Stimulated activated naive CD8-positive, alpha-beta T cell treated with anti-CD3 and anti-CD28 coated beads, Interleukin-15, Interleukin-2, amounts not matched to agents 100 U/mL and 50 U/mL, for 24 hours (primary cell): ENCODE measurements around the gene SMARCD3.

Experiments
- ATAC-seq: fragments of 150-1000 bp; cut with Tn5 transposase; one replicate; pipeline ENCODE4 v1.10.0; 2021
- DNase-seq: peaks from one replicate; pipeline ENCODE4 v3.0.0; 2021

Gene SMARCD3

DNA sequence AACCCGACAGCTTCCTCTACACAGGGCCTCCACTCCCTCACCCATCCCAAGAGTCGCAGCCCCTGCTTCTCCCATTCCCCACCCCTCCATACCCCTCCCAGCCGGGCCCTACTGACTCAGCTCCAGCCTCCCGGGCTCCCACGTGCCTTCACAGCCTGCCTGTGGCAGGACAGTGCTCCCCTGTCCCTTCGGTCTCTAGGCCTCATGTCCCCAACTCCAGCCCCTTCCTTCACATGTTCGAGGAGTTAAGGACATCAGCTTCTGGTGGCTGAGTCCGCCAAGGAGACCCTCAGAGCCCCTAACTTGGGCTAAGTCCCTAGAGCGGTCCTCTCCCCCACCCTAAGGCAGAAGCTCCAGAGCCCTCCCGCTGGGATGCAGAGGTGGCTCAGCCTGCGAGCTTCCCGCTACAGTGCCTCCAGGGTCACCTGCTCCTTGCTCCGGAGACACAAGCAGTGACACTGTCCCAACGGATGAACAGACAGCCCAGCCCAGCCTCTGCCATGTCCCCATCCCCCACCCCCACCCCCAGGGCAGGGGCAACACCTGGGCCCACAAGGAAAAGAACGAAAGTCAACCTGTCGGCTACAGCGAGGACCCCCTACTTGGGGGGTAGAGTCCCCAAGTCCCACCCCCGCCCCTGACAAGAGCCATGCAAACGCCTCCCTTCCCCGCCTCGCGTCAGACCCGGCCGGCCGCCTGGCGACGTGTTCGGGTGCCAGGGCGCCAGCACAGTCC is 716 bp downstream of the SMARCD3 start:
- ATAC-seq (no peak), DNase-seq (no peak)

DNA sequence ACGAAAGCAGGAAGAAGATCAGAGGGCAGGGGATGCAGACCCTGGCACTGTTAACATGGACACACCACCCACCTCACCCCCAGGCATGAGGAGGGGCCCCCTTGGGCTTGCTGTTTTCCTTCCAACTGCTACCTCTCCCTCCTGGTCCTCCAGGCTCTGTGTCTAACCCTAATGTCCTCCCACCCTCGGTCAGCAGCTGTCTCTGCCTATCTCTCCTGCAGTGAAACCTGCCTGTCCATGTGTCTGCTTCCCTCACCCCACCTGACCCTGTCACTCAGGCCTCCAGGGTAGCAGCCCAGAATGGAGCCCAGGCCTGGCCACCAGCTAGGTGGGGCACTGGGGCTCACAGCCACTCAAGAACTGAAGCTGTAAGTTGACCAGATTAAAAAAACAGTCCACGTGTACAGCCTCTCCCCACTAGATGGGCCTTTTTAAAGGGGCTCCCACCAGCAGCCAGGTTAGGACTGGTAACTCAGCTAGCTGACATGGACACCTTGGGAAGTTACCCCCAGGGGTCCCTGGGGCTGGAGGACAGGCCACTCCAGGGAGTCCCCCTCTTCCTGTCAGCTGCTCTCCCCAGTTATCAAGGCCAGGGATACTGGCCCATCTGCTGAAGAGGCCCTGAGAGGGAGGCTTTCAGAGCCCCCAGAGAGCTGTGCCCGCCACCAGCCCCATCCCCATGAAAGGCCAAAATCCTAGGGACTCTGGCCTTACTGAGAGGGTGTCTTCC is 1.5 kb downstream of the SMARCD3 start:
- no peak for DNase-seq
- no peak for ATAC-seq

DNA sequence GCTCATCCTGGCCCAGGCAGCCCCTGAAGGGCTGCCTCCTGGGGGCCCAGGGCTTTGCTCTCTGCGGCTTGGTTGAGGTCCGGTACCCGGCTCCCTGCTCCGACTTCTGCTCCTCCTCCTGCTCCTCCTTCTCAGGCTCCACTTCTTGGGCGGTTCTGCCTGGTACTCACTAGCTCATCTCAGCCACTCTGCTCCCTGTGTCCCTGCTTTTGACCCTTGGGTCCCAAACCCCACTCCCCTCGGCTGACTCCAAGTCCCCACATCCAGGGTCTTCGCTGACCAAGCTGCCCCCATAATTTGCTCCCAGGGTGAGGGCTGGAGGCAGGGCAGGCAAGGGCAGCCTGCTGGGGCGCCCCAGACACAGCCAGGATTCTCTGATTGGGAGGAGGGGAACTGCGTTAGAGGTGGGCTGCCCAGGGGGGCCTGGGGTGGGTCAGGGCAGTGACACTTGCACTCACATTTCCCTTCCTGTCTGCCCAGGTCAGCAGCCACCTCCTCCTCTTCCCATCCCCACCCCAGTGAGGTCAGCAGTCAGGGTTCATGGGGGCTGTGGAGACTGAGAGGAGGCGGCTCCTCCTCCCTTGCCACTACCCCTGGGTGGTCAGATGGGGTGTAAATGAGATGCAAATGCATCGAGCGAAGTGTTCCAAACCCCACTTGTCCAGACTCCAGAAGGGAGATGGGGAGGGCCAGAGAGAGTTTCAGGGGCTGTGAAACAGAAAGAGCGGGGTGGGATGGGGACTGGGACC is 2.2 kb downstream of the SMARCD3 start:
- no peak for ATAC-seq

DNA sequence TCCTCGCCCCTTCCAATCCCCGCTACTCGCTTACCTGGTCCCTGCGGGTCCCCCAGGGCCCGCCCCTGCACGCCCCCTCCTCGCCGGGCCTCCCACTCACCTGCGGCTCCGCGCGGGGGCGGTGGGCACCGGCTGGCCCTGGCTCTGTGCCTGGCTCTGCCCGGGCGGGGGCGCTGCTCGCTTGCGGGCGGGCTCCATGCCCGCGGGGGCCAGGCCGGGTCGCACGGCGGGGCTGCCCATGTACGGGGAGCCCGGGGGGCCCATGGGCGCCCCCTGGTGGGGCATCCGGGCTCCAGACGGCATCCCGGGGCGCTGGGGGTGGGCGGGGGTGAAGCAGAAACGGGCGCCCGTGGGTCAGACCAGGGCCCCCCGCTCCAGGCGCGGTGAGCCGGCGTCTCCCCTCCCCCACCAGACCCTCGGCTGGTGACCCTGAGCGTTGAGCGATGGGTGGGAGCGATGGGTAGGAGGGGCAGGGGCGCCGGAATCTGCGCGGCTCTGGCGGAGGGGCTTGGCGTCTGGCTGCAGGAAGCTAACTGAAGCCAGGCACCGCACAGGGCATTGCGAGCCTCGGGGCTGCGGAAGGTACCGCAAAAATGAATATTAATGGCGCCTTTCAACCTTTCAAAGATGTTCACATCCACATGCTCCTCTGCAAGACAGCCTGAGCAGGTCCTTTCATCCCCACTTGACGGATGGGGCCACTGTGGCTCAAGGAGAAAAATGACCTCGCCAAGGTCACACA is 3.0 kb downstream of the SMARCD3 start:
- ATAC-seq = peak; percentile 70
- DNase-seq = peak; percentile 79

More for the DNA sequence above, 2.2 kb downstream of the SMARCD3 start:
- no peak for DNase-seq

DNA sequence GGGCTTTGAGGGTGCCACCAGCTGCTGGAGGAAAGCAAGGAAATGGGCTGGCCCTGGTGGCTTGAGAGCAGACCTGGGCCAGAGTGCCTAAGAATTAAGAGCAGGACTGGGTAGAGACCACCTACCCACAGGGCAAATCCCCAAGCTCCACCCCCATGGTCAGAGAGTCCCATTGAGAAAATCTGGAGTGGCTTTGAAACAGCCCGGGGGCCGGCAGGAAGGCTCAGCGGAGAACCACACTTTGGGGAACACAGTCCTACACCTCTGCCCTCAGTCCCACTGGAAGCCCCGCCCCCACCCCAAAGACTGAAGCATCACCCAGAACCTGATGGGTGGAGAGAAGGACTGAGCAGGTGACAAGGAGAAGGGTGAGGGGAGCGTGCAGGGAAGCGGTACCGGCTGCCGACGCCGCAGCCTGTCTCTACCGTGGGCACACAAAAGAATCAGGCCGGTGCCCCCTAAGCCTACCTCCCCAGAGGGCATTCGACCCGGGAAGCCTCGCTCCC is 3.6 kb downstream of the SMARCD3 start:
- ATAC-seq = no peak

DNA sequence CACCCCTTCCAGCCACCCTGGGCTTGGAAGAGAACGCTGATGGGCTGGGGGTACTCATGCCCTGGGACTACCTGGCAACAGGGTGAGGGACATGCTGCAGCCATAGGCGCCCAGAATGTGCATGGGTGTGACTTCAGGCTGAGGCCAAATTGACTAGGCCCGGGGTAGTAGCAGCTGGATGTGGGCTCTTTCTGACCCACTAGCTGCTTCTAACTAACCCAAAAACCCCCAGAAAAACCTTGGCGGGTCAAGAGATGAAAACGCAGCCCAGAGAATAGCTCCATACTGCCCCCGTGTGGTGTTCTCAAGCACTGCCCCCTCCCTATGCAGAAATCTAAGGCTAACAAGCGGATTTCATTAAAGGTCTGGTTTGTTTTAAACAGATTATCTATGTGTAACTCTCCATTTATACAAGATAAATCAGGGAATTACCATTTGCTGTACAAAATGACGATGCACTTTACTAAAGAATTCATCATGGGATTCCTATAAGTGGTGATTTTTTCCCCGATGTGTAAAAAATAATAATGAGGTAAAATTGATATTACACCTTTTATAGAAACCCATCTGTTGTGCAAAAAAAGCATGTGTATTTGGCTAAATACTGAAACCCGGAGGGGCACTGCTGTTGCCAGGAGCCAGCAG is 4.2 kb downstream of the SMARCD3 start:
- ATAC-seq (peak; percentile 11), DNase-seq (peak; percentile 76)

More for the DNA sequence above, 3.6 kb downstream of the SMARCD3 start:
- no peak for DNase-seq

DNA sequence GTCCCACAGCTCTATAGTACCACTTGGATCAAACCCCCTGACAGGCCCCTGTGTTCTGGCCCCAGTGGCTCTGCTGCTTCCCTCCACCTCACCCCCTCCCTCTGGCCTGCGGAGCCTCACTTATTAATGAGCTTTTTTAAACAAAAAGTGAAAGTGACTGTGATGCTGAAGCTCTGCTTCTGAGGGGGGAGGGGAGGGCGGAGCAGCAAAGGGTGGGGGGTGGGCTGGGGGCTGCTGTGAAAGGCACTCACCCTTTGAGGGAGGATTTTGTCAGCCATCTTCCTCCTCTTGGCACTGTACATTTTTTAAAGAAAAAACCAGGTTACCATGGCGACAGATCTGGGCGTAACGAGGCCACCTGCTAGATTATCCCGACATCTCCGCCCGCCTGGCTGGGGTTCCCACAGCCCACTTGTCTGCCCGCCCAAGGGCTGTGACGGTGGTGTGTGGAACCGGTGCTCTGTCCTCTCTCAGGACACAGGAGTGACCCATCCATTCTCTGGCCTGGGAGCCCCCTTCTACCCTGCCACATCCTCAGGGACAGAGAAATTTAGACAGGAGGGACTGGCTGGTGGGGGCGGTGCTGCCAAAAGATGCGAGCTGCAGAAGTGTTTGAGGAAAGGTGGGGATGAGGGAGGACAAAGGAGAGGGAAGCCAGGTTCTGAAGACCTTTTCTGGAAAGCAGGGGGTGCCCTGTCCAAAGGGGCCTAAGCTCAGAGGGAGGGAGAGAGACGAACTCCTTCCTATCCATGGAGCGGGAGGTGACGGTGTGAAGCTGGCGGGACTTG is 4.9 kb downstream of the SMARCD3 start:
- DNase-seq (no peak), ATAC-seq (peak; percentile 9)

DNA sequence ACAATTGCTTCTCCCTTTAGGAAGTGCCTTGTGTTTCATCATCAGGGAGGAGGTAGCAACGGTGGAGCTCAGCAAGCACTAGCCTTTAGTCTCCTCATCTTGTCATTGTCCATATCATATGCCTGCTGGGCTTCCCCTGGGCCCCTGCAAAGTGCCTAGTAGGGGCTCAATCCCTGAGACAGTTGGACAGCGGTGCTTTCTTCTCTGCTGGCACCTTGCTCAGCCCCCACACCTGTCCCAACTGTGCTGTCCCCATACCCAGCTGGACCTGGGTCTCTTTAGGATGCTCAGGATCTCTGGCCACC is 5.5 kb downstream of the SMARCD3 start:
- no peak for ATAC-seq

DNA sequence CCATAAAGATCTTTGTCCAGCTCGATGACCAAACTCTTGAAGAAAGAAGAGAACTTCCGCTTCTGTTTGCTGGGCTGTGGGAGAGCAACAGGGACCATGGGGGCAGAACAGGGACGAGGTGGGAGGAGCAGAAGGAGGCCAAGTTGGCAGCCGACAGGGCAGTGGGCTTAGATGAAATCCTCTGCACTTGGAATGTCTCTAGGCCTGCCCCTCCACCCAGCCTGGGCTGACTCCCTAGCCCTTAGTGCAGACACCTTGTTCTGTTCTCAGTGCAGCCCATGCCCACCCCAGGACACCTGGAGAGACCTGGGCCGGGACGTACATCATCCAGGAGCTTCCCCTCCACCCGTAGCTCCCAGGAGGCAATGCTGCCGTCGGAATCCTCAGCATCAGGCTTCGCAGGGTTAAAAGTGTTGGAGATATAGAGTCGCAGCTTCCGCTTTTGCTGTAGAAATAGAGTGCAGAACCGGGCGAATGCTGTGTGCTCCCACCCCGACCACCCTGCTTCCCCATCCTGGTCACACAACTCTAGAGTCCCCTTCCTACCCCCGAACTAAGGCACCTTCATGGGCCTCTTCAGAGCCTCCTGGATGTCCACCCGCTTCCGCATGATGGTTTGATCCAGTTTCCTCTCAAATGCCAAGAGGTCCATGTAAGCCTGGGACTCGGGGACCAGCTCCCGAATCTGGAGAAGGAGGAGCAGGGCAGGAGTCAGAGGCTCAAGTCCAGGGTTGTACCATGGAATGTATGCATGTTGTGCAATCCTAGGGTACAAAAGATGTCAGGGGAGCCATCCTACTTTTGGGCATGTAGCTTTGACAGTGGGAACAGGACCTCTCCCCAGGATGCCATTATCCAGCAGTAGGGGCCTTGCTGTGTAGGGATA is 6.1 kb downstream of the SMARCD3 start:
- ATAC-seq (no peak), DNase-seq (no peak)

More for the DNA sequence above, 5.5 kb downstream of the SMARCD3 start:
- DNase-seq = no peak

DNA sequence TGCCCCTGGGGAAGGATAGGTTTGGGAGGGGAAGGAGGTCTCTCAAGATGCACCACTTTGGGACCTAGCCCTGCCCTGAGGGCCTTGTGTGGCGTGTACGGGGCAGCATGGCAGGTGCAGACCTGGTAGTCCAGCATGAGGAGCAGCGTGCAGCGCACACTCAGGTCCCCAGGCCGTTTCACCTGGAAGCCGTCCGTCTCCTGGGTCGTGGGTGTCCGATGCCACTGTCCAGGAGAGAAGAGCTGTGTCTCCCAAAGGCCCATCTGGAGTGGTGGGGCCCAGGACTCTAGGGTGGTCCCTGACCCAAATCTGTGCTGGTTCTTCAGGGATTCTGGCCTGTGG is 6.8 kb downstream of the SMARCD3 start:
- DNase-seq = no peak
- ATAC-seq = no peak

DNA sequence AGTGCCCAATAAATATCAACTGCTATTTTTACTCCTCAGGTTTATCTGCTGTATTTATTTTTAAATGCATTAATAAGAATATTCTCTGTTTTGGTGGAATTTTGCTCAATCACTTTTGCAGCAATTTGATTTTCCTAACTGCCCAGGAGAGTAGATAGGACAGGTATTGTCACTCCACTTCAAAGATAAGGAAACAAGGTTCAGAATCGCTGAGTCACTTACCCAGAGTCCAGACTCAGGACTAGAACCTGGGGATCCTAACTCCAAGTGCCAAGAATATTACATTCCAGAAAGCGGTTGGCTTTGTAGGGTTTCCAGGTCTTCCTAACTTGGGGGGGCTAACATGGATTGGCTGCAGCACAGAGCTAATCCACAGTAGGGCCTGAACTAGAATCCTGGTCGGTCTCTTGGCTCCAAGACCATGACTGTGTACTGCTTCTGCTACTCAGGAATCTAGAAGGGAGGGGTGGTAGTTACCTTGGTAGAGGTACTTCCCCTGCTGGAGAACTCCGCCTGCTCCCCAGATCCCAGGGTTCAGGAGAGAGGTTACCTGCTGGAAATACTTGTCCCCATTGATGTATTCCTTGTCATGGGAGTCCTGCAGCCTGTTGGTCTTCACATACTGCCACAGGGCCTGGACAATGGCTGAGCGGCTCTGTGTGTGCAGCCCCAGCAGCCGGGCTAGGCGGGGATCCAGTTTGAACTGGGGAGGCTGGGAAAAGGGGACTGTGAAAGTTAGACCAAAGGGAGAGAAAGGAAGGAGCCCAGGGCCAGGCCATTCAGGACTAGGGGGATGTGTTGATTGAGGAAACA is 7.3 kb downstream of the SMARCD3 start:
- DNase-seq = no peak
- no peak for ATAC-seq

DNA sequence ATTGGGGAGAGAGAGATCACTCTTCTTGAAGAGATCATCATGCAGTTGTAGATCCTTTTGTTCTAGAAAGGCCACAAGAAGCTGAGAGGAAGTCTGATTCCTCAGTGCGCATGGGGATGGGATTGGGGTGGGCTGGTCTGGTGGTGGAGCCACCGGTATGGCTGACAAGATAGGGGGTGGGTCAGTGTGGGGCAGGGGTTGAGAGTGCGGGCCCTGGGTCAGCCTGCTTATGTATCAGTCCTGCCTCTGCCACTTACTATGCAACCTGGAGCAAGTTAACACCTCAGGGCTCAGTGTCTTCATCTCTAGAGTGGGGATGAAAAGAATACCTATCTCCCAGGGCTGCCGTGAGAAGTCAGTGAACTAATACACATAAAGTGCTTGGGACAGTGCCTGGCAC is 8.0 kb downstream of the SMARCD3 start:
- no peak for ATAC-seq

DNA sequence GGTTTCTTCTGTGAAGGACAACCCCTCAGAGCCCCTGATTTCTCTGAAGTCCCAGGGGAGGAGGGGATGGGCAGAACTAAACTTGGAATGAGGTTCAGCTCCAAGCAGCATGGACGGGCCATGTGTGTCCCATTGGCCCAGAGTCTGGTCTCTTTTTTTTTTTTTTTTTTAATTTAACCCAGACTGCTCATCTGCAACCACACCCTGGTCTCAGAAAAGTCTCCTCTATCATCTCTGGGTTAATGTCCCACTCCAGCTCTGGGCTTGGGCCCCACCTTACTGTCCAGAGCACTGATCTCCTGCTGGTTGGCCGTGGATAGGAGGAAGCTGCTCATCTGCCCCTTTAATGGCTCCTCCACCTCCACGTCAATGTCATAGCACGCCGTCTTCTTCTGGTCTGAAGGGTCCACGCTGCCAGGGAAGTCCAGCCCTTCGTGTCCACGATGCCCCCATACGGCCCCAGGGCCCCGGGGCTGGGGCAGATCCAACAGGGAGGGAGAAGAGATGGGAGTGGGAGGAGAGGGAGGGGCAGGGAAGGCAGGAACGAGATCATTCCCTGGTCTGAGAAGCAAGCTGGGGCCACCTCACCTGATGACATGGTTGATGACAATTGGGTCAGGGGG is 8.5 kb downstream of the SMARCD3 start:
- ATAC-seq (no peak), DNase-seq (no peak)

More for the DNA sequence above, 8.0 kb downstream of the SMARCD3 start:
- no peak for DNase-seq

DNA sequence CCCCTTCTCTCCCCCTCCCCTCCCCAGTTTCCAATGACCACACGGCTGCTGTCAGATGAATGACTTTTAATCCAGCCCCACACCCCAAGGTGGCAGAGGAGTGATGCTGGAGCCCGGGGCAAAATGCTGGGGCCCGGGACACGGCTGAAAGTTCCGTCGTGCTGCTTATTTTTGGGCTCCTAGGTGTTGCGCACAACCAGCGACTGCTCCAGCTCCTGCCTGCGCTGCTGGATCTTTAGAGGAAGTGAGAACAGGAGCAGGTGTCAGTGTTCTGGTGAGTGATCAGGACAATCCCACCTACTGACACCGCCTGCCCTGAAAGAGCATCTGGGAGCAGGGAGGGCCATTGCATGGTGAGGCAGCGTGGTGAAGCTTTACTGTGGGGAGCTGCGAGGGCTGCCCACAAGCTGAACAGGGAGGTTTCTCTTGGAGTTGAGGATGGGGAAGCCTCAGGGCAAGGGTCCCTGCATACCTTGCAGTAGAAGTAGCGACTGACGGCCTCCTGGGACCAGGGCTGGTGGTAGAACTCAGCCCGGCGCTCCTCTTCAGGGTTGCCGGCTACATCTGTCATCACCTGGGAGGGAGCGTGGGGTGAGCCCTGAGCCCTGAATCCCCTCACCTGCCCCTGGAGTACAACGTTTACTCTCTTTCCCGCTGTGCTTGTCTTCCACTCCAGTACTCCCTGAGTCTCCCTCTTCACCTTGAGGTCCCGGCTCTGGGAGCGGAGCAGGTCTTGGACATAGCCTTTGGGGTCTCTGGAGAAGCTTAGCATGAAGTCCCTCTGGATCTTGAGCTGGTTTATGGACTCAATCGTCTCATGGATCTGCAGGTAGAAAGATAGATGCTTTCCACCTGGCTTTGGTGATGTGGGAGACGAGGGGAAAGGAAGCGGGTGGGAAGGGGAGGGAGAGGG is 9.3 kb downstream of the SMARCD3 start:
- ATAC-seq = no peak
- DNase-seq = no peak

DNA sequence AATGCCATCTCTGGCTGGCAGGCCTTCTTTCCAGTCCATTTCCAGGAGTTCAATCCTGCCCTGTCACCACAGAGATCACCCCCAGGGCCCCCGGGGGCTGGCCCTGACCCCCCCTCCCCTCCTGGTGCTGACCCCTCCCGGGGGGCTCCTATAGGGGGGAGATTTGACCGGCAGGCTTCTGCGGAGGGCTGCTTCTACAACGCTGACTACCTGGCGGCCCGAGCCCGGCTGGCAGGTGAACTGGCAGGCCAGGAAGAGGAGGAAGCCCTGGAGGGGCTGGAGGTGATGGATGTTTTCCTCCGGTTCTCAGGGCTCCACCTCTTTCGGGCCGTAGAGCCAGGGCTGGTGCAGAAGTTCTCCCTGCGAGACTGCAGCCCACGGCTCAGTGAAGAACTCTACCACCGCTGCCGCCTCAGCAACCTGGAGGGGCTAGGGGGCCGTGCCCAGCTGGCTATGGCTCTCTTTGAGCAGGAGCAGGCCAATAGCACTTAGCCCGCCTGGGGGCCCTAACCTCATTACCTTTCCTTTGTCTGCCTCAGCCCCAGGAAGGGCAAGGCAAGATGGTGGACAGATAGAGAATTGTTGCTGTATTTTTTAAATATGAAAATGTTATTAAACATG is 10.2 kb downstream of the SMARCD3 start:
- ATAC-seq = no peak
- DNase-seq = no peak

DNA sequence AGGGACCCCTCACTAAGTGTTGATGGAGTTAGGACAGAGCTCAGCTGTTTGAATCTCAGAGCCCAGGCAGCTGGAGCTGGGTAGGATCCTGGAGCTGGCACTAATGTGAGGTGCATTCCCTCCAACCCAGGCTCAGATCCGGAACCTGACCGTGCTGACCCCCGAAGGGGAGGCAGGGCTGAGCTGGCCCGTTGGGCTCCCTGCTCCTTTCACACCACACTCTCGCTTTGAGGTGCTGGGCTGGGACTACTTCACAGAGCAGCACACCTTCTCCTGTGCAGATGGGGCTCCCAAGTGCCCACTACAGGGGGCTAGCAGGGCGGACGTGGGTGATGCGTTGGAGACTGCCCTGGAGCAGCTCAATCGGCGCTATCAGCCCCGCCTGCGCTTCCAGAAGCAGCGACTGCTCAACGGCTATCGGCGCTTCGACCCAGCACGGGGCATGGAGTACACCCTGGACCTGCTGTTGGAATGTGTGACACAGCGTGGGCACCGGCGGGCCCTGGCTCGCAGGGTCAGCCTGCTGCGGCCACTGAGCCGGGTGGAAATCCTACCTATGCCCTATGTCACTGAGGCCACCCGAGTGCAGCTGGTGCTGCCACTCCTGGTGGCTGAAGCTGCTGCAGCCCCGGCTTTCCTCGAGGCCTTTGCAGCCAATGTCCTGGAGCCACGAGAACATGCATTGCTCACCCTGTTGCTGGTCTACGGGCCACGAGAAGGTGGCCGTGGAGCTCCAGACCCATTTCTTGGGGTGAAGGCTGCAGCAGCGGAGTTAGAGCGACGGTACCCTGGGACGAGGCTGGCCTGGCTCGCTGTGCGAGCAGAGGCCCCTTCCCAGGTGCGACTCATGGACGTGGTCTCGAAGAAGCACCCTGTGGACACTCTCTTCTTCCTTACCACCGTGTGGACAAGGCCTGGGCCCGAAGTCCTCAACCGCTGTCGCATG is 11.0 kb downstream of the SMARCD3 start:
- ATAC-seq (no peak), DNase-seq (no peak)
